HG02973 (cell line): ENCODE data around the gene SIK3.

Source experiments
- ATAC-seq: cut with Tn5 transposase; IDR thresholded peaks from one replicate; pipeline ENCODE4 v1.9.1; 2021; ENCODE audit warnings: moderate library complexity; ENCODE audit not compliant: unreplicated experiment

The SIK3 gene

GRCh38 chr11:116932181-116932580 lies 166.0 kb downstream of the SIK3 start:
- ATAC-seq: no peak

GRCh38 chr11:116931206-116931953 lies 166.8 kb downstream of the SIK3 start:
- ATAC-seq: peak; percentile 41

DNA sequence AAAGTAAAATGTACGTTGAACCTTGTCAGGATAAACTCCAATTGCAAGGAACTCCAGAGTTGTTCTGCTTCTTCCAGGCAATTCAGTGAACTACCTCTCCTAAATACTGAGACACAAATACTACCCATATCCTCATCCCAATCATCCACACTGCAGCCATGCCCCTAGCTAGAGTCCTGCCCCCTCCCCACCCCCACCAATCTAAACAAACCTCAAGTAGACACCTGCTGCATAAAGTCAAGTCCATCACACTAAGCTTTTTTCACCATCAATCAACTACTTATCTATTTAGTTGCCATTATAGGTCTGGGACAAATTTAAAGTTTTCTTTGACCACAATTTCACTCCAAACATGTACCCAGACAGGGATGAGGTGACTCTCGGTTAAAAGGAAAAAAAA lies 167.6 kb downstream of the SIK3 start:
- no peak for ATAC-seq

GRCh38 chr11:116930177-116930576 lies 168.1 kb downstream of the SIK3 start:
- no peak for ATAC-seq

- ATAC-seq: no peak
Measured at GRCh38 chr11:116929414-116930090, 168.7 kb downstream of the SIK3 start.

GRCh38 chr11:116928845-116929244 lies 169.4 kb downstream of the SIK3 start:
- no peak for ATAC-seq

- peak; percentile 59 for ATAC-seq
Measured at GRCh38 chr11:116928102-116928777, 170.0 kb downstream of the SIK3 start.

DNA sequence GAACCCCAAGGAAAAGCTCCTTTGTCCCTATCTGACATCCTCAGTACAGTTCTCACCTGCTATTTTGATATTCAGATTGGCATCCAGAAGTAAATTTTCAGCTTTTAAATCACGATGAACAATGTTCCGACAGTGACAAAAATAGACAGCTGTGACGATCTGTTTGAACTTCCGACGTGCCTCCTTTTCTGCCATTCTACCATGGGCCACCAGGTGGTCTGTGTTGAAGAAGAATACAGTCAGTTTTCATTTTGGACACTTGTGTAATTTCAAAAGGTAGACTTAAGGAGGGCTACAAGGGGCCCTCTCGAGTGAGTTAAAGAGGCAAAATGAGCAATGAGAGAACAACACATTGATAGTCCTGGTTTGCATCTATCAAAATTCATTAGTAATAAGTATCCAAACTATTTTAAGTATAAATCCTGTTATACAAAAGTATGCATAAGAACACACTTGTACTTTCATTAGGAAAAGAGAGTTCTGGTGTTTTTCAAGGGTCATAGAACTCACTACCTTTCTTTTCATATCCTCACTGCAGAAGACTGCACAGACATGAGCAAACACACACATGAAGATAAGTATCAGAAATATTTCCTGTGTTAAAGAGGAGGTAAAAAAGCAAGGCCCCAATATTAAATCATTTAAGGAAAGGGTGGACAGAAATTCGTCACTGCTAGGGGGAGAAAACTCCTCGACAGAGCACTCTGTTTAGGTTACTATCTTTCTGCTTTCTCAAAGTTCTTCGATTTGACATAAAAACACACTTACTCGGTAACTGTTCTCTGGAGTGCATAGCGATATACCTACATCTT lies 170.9 kb downstream of the SIK3 start:
- ATAC-seq: no peak

DNA sequence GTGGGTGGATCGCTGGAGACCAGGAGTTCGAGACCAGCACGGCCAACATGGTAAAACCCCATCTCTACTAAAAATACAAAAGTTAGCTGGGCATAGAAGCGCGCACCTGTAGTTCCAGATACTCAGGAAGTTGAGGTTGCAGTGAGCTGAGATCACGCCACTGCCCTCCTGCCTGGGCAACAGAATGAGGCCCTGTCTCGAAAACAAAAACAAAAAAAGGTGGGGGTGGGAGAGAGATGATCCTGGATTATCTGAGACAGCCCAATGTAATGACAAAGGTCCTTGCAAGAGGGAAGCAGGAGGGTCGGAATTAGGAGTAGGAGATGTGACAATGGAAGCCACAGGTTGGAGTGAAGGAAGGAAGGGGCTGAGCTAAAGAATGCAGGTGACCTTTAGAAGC lies 173.2 kb downstream of the SIK3 start:
- ATAC-seq: no peak

DNA sequence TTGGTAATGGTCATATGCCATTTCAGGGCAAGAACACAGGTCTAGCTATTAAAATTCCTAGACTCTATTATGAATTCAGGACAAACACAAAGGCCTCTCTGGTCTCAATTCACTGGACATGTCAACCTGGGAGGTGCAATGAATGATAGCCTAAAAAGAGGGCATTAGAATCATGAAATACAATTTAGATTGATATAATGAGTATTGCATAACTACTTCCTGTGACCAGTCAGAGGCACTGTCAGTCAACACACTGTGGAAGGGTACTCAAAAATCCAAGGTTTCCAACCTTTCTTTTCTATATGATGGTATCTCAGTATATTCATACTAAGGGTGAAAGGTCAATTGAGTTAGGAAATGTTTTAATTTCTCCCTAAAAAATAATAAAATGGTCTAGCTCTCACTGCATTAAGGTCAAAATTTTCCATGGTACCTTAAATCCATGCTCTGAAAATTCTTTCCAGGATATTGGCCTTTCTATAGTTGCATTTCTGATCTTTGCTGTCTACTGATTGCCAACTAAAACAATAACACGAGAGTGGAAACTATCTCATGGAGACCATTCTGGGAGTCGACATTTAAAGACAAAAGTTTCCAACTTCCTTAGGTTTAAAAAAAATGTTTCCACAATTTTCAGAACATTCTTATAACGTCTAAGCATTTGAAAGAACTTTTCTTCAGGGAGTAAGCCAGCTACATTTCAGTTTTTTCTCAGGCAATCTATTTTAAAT lies 179.1 kb downstream of the SIK3 start:
- no peak for ATAC-seq

DNA sequence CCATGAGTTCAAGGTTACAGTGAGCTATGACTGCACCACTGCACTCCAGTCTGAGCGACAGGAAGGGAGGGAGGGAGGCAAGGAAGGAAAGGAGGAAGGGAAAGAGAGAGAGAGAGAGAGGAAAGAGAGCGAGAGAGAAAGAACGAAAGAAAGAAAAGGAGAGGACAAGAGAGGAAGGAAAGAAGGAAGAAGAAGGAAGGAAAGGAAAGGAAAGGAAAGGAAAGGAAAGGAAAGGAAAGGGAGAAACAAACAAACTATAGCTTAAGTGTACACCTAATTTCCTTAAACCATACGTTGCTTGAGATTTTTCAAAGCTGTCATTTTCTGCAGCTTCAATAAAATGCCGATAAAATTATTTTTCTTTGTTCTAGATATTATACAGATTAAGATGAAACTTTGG lies 180.6 kb downstream of the SIK3 start:
- no peak for ATAC-seq

DNA sequence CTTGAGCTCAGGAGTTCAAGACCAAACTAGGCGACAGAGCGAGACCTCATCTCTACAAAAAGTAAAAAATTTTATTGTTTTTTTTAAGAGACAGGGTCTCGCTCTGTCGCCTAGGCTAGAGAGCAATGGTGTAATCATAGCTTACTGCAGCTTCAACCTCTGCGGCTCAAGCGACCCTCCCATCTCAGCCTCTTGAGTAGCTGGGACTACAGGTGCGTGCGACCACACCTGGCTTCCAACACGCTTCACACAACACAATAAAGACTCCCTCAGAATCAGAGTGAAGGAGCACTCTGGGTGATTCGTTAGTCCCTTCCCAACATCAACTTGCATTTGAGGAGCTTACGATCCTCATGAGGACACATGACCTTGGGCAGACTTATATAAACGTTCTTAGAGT lies 181.3 kb downstream of the SIK3 start:
- ATAC-seq: no peak

GRCh38 chr11:116916052-116916451 lies 182.2 kb downstream of the SIK3 start:
- ATAC-seq: no peak

- no peak for ATAC-seq
Measured at GRCh38 chr11:116913000-116913399, 185.2 kb downstream of the SIK3 start.

DNA sequence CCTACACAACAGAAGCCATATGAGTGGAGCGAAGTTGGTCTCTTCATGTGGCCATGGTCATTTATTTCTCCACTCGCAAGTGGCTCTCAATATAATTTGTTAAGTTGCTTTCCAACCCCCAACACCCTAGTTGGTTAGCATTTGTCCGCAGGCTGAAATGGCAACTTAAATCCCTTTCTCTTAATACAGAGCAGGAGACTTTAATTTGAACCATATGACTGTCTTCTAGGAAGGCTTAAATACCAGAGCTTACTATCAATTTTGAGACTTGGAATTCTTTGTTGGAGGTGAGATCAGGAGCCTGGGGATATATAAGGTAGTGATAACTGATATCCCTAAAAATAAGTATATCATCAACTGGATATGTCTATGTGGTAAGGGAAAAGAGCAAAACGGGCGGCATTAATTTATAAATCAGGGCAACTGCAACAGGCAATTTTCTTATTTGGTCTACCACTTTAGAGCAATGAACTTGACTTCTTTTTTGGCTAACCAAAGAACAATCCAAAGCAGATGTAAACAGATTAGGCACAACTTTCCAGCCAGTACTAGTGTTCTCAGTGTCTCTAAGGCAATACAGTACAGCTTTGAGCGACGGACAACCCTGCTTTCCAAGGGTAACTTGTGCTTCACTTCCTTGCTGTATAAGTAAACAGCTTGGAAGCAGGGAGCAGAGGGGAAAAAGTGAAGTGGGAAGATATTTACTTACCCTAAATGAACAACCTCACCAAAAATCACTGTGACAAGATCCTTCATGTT lies 186.1 kb downstream of the SIK3 start:
- no peak for ATAC-seq

GRCh38 chr11:116910847-116911246 lies 187.4 kb downstream of the SIK3 start:
- ATAC-seq: no peak

- no peak for ATAC-seq
Measured at GRCh38 chr11:116910378-116910777, 187.8 kb downstream of the SIK3 start.

GRCh38 chr11:116909245-116909644 lies 189.0 kb downstream of the SIK3 start:
- ATAC-seq: no peak

DNA sequence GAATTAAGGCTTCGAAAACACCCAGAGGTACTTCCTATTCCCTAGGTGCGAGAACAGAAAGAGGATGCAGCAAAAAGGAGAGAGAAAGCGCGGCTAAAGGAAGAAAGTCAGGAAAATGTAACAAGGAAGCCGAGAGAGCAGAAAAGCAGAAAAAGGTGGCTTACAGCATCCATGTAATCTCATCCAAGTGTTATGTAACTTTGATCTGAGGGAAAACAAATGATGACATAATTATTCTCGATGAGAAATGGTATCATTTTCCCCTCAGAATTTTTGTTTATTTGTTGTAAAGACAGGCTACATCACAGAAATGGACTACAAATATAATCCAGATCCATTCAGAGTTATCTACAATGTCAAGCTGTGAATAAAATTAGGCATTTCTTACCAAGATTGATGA lies 191.7 kb downstream of the SIK3 start:
- no peak for ATAC-seq

DNA sequence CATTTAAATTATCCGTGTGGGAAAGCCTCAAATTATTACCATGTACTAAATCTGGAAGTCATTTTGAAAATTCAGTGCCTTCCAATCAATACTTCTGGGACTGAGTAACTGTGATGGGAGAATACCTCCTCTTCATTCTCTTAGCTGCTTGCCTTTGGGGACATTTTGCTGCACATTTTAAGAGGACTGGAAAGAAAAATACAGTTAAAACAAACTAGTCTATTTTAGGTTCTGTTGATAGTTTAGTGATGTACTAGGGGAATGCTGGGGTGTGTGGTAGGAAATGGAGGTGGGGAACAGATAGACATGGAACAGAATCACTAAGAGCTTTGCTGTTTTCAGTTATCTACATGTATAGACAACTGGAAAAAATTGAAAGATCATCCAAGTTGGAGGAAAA lies 195.1 kb downstream of the SIK3 start:
- ATAC-seq: no peak
